ENCODE data around the gene ATP8B3. TPM values are rescaled to one million over a fixed set of nuclear protein-coding genes. Genes with fewer than 3 reads are reported as not detected.

Gene ATP8B3
- total RNA-seq, 4 donors from 2014 or later, result 0.21 to 2.4 (median 1.2) TPM

- DNase-seq (ENCODE audit: low spot score in 2 of 2), result peak in 1 of 2 donors; percentile 33
- H3K4me3 ChIP-seq, result no peak overlapping the region
- peaks cover 4 to 100% of the 10 kb centered on the region in 2 donors for H3K27me3 ChIP-seq
- TF ChIP-seq EP300 (IDR thresholded peaks at IDR 0.05) (no peak), CTCF (IDR thresholded peaks at IDR 0.05) (peak; percentile 87 to 97 (median 94))
- peaks cover 0 to 6% (median 0%) of the 10 kb centered on the region in 4 donors for H3K4me1 ChIP-seq
- H3K9me3 ChIP-seq, result peaks cover 0 to 28% (median 8%) of the 10 kb centered on the region in 4 donors
- no peaks in the 10 kb centered on the region for H3K36me3 ChIP-seq
- H3K27ac ChIP-seq, result no peak overlapping the region
- WGBS, 2 donors, result 4 to 7% methylated on average over 15 to 17 of the region's 21 CpGs
Measured at GRCh38 chr19:1767464-1767933, 44.6 kb downstream of the ATP8B3 start.

GRCh38 chr19:1766800-1767352 is 45.2 kb downstream of the ATP8B3 start:
- Histone ChIP-seq H3K27ac (no peak overlapping the region), H3K36me3 (no peaks in the 10 kb centered on the region), H3K4me3 (no peak overlapping the region), H3K9me3 (peaks cover 0 to 23% (median 8%) of the 10 kb centered on the region in 4 donors), H3K4me1 (peaks cover 0 to 6% (median 0%) of the 10 kb centered on the region in 4 donors), H3K27me3 (peaks cover 4 to 100% of the 10 kb centered on the region in 2 donors)
- TF ChIP-seq POLR2A (IDR thresholded peaks at IDR 0.05) (no peak), CTCF (IDR thresholded peaks at IDR 0.05) (no peak), EP300 (IDR thresholded peaks at IDR 0.05) (no peak)
- 22% methylated on average over 10 of the region's 10 CpGs for WGBS, 2 donors
- no peak for DNase-seq (ENCODE audit: low spot score in 2 of 2)

- TF ChIP-seq EP300 (IDR thresholded peaks at IDR 0.05), result no peak
- no peak for TF ChIP-seq POLR2A (IDR thresholded peaks at IDR 0.05)
- no peak for TF ChIP-seq CTCF (IDR thresholded peaks at IDR 0.05)
- H3K27me3 ChIP-seq, result peaks cover 4 to 100% of the 10 kb centered on the region in 2 donors
- no peak for DNase-seq (ENCODE audit: low spot score in 2 of 2)
Measured at GRCh38 chr19:1765904-1766799, 45.9 kb downstream of the ATP8B3 start.

GRCh38 chr19:1765232-1765903 is 46.7 kb downstream of the ATP8B3 start:
- H3K9me3 ChIP-seq, result peaks cover 0 to 7% (median under 1%) of the 10 kb centered on the region in 4 donors
- 8 to 17% methylated on average over 19 to 29 of the region's 33 CpGs for WGBS, 2 donors
- no peak overlapping the region for H3K4me3 ChIP-seq
- no peak overlapping the region for H3K27ac ChIP-seq
- DNase-seq (ENCODE audit: low spot score in 2 of 2), result no peak
- peaks cover 4 to 100% of the 10 kb centered on the region in 2 donors for H3K27me3 ChIP-seq
- no peak for TF ChIP-seq EP300 (IDR thresholded peaks at IDR 0.05)
- TF ChIP-seq POLR2A (IDR thresholded peaks at IDR 0.05), result no peak
- no peak for TF ChIP-seq CTCF (IDR thresholded peaks at IDR 0.05)
- peaks cover 0 to 6% (median 0%) of the 10 kb centered on the region in 4 donors for H3K4me1 ChIP-seq
- H3K36me3 ChIP-seq, result no peaks in the 10 kb centered on the region

More at GRCh38 chr19:1765904-1766799, 45.9 kb downstream of the ATP8B3 start:
- WGBS, 2 donors, result 4 to 7% methylated on average over 34 to 38 of the region's 38 CpGs
- Histone ChIP-seq H3K4me1 (peaks cover 0 to 6% (median 0%) of the 10 kb centered on the region in 4 donors), H3K4me3 (no peak overlapping the region), H3K9me3 (peaks cover 0 to 15% (median 6%) of the 10 kb centered on the region in 4 donors), H3K36me3 (no peaks in the 10 kb centered on the region), H3K27ac (no peak overlapping the region)
